ENCODE results near the gene KDM2A. TPM values are rescaled to one million over a fixed set of nuclear protein-coding genes. Genes with fewer than 3 reads are reported as not detected.

The KDM2A gene
- total RNA-seq, 2 donors from 2014 or later = 40.1 to 130 TPM

DNA sequence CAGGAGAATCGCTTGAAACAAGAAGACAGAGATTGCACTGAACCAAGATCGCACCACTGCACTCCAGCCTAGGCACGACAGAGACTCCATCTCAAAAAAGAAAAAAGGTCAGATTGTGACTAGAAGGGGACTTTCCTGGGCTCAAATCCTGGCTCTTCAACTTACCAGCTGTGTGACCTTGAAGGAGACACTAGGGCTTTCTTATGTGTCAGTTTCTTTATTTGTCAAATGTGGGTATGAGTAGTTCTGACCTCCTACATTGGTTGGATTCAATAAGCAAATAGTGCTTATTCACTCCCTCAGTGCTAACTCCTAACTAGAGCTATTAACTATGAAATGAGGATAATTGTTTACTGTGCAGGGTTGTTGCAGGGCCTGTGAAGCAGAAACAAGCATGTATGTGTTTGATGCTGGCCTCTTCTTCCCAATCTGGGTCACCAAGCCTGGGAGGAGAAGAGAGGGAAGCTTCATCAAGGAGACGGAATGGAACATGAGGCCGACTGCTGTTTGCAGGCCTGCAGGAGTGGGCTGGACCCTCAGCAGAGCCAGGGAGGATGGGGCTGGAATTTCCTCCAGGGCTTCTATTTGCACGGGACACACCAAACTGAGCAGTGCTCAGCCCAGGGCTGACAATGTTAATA, 39.9 kb upstream of the KDM2A start:
- no peaks in the 10 kb centered on the region for H3K36me3 ChIP-seq
- H3K9me3 ChIP-seq = no peaks in the 10 kb centered on the region
- H3K4me1 ChIP-seq (ENCODE audit: control insufficient read depth in 1 of 2, low read depth in 2 of 2) = peaks cover 3 to 14% of the 10 kb centered on the region in 2 donors
- ATAC-seq (ENCODE audit: insufficient number of reproducible peaks, low FRiP score, low read depth) = no peak
- DNase-seq (ENCODE audit: low spot score) = no peak
- no peak overlapping the region for H3K27ac ChIP-seq
- no peaks in the 10 kb centered on the region for H3K27me3 ChIP-seq (replicated peaks; ENCODE audit: insufficient read depth)
- TF ChIP-seq, protein P1, sequence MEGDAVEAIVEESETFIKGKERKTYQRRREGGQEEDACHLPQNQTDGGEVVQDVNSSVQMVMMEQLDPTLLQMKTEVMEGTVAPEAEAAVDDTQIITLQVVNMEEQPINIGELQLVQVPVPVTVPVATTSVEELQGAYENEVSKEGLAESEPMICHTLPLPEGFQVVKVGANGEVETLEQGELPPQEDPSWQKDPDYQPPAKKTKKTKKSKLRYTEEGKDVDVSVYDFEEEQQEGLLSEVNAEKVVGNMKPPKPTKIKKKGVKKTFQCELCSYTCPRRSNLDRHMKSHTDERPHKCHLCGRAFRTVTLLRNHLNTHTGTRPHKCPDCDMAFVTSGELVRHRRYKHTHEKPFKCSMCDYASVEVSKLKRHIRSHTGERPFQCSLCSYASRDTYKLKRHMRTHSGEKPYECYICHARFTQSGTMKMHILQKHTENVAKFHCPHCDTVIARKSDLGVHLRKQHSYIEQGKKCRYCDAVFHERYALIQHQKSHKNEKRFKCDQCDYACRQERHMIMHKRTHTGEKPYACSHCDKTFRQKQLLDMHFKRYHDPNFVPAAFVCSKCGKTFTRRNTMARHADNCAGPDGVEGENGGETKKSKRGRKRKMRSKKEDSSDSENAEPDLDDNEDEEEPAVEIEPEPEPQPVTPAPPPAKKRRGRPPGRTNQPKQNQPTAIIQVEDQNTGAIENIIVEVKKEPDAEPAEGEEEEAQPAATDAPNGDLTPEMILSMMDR (IDR thresholded peaks at IDR 0.05) = no peak
- H3K4me3 ChIP-seq = no peak overlapping the region

DNA sequence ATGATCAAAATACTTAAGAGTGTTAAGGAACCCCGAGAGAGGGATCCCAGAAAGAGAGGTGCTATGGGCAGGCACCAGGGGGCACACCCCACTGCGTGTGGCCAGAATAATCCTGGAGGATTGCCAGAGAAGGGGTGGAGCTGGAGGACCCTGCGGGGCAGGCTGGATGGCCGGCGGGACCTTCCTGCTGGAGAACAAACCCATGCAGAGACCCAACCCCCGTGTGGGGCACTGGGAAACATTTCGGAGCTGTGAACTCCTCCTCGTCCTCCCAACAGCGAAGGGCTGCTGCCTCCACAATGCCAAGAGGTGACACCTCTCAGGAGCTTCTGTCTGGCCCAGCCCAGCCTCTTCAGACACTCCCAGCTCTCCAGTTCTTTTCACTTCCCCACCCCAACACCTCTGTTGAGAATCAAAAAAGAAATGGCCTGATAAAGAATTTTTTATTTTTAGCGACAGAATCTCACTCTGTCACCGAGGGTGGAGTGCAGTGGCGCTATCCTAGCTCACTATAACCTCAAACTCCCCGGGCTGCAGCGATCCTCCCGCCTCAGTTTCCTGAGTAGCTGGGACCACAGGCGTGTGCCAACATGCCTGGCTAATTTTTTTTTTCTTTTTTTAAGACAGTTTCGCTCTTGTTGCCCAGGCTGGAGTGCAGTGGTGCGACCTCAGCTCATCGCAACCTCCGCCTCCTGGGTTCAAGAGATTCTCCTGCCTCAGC, 36.8 kb upstream of the KDM2A start:
- no peak overlapping the region for H3K27ac ChIP-seq
- H3K36me3 ChIP-seq = no peaks in the 10 kb centered on the region
- ATAC-seq (ENCODE audit: insufficient number of reproducible peaks, low FRiP score, low read depth) (no peak), DNase-seq (ENCODE audit: low spot score) (no peak)
- TF ChIP-seq, protein P1 (IDR thresholded peaks at IDR 0.05) = no peak
- no peaks in the 10 kb centered on the region for H3K9me3 ChIP-seq
- peak overlapping the region; percentile 35 for H3K4me3 ChIP-seq
- H3K4me1 ChIP-seq (ENCODE audit: control insufficient read depth in 1 of 2, low read depth in 2 of 2) = peaks cover 3 to 14% of the 10 kb centered on the region in 2 donors
- no peaks in the 10 kb centered on the region for H3K27me3 ChIP-seq (replicated peaks; ENCODE audit: insufficient read depth)

DNA sequence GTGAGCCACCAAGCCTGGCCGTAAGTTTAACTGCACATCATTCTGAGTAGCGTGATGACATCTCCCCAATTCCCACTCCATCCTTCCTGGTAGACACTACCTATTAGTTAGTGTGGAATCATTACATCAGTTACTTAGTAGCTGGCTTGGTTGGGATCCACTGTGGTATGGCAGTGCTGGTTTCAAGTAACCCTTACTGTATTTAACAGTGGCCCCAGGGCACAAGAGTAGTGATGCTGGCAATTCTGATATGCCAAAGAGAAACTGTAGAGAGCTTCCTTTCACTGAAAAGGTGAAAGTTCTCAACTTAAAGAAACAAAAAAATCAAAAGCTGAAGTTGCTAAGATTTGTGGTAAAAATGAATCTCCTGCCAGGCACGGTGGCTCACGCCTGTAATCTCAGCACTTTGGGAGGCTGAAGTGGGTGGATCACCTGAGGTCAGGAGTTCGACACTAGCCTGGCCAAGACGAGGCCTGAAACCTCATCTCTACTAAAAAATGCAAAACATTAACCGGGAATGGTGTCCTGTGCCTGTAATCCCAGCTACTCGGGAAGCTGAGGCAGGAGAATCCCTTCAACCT, 35.2 kb upstream of the KDM2A start:
- H3K36me3 ChIP-seq = no peaks in the 10 kb centered on the region
- no peak for ATAC-seq (ENCODE audit: insufficient number of reproducible peaks, low FRiP score, low read depth)
- H3K27me3 ChIP-seq (replicated peaks; ENCODE audit: insufficient read depth) = no peaks in the 10 kb centered on the region

DNA sequence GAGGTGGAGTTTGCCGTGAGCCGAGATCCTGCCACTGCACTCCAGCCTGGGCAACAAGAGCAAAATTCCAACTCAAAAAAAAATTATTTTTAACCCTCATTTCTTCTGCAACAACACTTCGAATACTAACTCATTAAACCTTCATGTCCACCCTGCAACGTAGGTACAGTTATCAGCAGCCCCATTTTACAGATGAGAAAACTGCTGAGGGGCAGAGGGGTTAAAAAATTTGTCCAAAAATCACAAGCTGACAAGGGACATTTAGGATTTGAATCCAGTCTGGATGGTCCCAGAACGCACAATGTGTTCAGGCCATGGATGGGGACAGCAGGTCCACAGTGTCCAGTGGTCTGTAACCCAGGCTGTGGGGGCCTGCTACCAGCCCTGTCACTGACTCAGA, 33.4 kb upstream of the KDM2A start:
- TF ChIP-seq, protein P1 (IDR thresholded peaks at IDR 0.05) = no peak
- no peak overlapping the region for H3K4me3 ChIP-seq
- DNase-seq (ENCODE audit: low spot score) = no peak
- no peak overlapping the region for H3K27ac ChIP-seq
- no peaks in the 10 kb centered on the region for H3K27me3 ChIP-seq (replicated peaks; ENCODE audit: insufficient read depth)
- peaks cover 3 to 14% of the 10 kb centered on the region in 2 donors for H3K4me1 ChIP-seq (ENCODE audit: control insufficient read depth in 1 of 2, low read depth in 2 of 2)
- no peaks in the 10 kb centered on the region for H3K9me3 ChIP-seq
- ATAC-seq (ENCODE audit: insufficient number of reproducible peaks, low FRiP score, low read depth) = no peak
- no peaks in the 10 kb centered on the region for H3K36me3 ChIP-seq

More for the DNA sequence above, 35.2 kb upstream of the KDM2A start:
- TF ChIP-seq, protein P1 (IDR thresholded peaks at IDR 0.05) = no peak
- peaks cover 3 to 14% of the 10 kb centered on the region in 2 donors for H3K4me1 ChIP-seq (ENCODE audit: control insufficient read depth in 1 of 2, low read depth in 2 of 2)
- no peak for DNase-seq (ENCODE audit: low spot score)
- no peak overlapping the region for H3K27ac ChIP-seq
- H3K4me3 ChIP-seq = no peak overlapping the region
- no peaks in the 10 kb centered on the region for H3K9me3 ChIP-seq

DNA sequence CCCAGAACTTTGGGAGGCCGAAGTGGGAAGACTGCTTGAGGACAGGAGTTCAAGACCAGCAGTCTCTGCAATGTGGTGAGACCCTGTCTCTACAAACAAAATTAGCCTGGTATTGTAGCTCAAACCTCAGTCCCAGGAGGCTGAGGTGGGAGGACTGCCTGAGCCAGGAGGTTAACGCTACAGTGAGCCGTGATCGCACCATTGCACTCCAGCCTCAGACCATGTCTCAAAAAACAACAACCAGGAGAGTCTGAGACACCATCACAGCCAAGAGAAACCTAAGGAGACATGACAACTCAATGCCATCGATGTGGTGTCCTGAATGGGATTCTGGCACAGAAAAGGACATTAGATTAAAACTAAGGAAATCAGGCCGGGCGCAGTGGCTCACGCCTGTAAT, 28.3 kb upstream of the KDM2A start:
- Histone ChIP-seq H3K4me1 (ENCODE audit: control insufficient read depth in 1 of 2, low read depth in 2 of 2) (no peaks in the 10 kb centered on the region), H3K36me3 (no peaks in the 10 kb centered on the region)

More for the DNA sequence above, 28.3 kb upstream of the KDM2A start:
- ATAC-seq (ENCODE audit: insufficient number of reproducible peaks, low FRiP score, low read depth) (no peak), DNase-seq (ENCODE audit: low spot score) (no peak)
- TF ChIP-seq, protein P1 (IDR thresholded peaks at IDR 0.05) = no peak
- H3K27ac ChIP-seq = no peak overlapping the region
- no peaks in the 10 kb centered on the region for H3K9me3 ChIP-seq
- no peak overlapping the region for H3K4me3 ChIP-seq
- no peaks in the 10 kb centered on the region for H3K27me3 ChIP-seq (replicated peaks; ENCODE audit: insufficient read depth)
